Mucosa of gallbladder (tissue), 1 donor: ENCODE data around the gene BDH1. TPM values are rescaled to one million over a fixed set of nuclear protein-coding genes. Genes with fewer than 3 reads are reported as not detected.
"Not testable (repeated sequence)": the region's sequence is repeated elsewhere in the genome, so short reads cannot be mapped to it uniquely, and the experiment has no call there.

Experiments used
- DNase-seq: peaks from one replicate; pipeline ENCODE4 v3.0.0-alpha.2; 2020; ENCODE audit warnings: low spot score
- total RNA-seq: library from RNA; stranded (reverse); gene quantifications from one replicate; pipeline ENCODE4 v1.2.1, GENCODE V29; 2021
- donor health status: DM: no; HTN: no; CAD: no.

Gene BDH1, protein sequence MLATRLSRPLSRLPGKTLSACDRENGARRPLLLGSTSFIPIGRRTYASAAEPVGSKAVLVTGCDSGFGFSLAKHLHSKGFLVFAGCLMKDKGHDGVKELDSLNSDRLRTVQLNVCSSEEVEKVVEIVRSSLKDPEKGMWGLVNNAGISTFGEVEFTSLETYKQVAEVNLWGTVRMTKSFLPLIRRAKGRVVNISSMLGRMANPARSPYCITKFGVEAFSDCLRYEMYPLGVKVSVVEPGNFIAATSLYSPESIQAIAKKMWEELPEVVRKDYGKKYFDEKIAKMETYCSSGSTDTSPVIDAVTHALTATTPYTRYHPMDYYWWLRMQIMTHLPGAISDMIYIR
- 62.8 TPM for total RNA-seq

DNA sequence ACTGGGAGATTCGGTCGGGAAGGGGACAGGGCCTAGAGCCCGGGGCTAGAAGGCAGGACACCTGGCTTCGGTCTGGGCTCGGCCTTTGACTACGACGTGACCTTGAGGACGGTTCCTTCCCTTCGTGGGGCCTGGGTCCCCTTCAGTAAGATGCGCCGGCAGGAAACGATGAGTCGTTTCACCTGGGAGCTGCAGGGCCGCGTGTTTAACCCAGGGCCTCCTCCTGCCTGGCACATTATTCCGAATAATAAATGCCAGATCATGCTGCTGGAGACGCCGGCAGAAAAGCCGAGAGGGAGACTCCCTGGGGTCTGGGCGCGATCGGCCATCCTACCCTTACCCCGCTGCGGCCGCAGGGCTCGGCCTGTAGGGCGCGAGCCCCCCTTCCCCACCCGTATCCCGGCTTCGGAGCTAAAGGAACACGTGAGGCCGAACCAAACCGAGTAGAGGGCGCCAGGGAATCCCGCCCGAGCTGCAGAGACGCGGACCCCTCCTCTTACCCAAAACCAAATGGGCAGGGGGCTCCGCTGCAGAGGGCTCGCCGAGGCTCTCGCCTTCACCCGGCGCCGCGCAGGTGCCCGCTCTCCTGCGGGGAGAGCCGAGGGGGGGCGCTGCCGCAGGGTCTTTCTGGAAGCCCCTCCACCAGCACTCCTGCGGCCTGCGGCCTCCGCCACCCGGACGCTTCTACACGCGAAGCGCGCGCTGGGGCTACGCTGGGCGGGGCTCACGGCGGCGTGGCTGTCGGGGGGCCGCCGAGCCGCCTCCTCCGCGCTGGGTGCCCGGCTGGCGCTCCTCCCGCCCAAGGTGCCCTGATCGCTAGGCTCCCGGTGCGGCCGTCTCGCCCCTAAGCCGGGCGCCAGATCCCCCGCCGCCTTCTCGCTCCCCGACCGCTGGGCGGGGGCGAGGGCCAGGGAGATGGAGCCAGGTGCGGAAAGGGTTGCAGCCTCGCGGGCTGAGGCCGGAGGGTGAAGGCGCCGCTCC is at the start of gene BDH1:
BDH1 (minus strand) TSS at position 688 of the 981 bp plus-strand sequence. CDS start 9,525 bp downstream, outside the sequence.
- DNase-seq, result peak; percentile 32

DNA sequence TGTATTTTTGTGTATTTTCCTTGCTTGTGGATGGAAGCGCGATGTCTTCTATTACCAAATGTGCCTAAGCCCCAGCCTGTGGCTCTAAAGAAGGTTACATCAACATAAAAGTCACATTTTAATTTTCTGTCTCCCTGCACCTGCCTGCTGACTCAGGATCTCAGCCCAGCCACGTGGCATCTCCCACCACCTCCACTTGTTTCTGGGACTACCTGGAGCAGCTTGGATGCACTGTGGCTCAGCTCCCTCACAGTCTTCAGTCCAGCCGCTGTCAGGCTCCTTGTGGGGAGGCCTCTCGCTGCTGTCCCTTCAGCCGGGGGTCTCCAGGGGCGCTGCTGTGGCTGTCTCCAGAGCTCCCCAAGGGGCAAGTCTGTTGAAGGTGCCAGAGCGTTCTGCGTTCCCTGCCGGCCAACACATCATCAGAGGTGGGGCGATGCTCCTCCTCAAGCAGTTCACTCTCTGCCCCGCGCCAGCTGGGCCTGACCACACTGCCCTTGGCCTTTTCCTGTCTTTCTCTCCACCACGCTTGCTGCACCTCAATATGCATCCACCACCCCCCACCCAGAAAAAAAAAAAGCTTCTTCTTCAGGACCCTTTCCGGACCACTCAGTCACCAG is 47.7 kb upstream of the BDH1 start:
- no peak for DNase-seq

DNA sequence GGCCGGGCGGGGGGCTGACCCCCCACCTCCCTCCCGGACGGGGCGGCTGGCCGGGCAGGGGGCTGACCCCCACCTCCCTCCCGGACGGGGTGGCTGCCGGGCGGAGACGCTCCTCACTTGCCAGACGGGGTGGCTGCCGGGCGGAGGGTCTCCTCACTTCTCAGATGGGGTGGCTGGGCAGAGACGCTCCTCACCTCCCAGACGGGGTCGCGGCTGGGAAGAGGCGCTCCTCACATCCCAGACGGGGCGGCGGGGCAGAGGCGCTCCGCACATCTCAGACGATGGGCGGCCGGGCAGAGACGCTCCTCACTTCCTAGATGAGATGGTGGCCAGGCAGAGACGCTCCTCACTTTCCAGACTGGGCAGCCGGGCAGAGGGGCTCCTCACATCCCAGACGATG is 46.6 kb upstream of the BDH1 start:
- DNase-seq, result not testable (repeated sequence)

DNA sequence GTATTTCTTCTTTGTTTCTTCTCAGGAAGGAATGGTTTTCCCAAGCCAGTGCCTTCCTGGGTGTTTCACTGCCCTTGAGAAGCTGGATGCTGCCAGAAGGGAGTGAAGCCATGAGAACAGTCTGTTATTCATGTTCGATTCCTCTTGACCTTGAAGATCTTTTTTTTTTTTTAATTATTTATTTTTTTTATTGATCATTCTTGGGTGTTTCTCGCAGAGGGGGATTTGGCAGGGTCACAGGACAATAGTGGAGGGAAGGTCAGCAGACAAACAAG is 45.7 kb upstream of the BDH1 start:
- DNase-seq, result not testable (repeated sequence)

DNA sequence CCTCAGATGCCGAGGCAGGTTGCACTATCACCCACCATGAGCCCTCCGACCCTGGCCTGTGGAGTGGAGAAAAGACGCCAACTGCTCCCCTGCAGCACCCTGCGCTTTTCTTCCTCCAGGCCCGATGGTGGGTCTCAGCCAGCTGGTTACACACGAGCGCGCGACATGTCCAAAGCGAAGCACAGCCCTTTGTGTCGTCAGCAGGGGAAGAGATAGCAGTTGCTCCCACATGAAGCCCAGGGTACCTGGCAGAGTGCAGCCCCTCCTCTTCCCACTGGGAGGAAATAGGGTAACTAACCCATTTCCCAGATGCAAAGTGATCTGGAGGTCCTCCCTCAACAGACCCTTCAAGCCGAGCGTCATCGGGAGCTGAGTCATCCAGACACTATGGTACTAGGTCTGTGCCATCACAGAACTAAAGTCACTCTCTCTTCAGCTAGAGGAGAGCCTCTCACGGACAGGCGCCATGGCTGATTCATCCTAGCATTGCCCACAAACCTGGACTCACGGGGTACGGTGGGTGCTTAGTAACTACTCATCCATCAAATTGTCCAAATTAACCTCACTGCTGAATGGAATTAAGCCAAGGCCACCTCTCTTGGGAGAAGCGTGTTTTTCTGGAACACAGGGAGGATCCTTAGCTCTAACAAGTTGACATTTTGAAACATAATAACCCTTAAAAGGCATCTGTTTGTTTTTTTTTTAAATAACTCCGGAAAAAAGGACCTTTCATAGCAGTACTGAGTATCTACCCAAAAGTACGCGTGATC is 45.2 kb upstream of the BDH1 start:
- DNase-seq, result no peak

DNA sequence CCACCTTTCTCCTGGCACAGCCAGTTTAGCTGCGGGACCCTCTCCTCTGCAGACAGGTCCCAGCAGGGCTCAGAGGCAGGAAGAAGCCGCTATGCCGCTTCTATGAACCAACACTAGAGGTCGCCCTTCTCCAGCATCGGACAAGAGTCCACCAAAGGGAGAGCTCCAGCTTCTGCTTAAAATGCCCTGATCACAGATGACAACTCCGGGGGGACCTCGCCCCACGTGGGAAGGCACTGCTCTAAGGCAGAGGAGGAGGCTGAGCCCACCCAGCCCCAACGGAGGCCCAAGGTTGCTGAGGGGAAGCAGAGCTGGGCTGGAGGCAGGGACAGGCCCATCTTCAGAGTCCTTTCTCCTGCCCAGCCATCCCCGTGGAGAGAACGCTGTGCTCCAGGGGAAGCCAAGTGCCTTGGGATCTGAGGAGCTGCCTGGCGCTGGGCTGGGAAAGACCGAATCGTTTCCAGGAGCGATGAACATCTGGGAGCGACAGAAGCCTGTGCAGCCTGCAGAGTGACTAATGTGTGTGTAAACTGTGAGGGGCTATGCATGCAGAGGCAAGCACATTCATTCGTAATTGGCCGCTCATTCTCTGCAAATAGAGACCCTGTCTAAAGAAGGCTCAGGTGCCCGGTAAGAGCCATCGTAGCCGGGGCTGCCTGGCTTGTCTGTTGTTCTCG is 43.5 kb upstream of the BDH1 start:
- peak; percentile 77 for DNase-seq

DNA sequence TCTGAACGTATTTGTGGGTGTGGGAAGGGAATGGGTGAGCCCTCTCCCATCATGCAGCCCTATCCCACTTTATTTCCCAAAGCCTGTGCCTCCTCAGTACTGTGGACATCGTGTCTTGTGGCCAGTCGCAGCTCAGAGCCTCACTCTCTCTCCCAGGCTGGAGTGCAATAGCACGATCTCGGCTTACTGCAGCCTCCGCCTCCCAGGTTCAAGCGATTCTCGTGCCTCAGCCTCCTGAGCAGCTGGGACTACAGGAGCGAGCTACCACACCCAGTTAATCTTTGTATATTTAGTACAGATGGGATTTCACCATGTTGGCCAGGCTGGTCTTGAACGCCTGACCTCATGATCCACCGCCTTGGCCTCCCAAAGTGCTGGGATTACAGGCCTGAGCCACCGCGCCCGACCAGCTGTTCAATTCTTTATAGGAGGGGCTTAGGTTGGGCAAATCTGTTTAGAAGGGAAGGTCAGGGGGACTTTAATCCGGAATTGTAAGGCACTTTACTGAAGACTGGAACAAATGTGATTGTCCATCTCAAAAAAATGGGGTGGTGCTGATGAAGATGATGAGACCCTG is 42.7 kb upstream of the BDH1 start:
- DNase-seq, result no peak

DNA sequence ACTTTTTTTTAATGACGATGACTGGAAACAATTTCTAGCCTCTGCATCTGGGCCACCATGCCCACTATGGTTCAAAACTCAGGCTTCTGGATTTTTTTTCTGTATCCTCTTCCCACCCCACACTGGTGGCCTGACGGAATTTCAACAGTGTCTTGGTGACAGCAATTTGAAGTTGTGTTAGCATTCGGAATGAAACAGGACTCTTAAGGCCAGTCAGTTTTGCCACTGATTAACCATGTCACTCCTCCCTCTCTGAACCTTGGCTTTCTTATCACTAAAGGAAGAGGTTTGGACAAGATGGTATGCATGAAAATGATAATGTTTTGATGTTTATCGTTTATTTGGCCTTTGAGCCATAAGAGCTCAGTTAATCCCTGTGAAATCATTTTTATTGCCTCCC is 41.6 kb upstream of the BDH1 start:
- DNase-seq, result no peak

DNA sequence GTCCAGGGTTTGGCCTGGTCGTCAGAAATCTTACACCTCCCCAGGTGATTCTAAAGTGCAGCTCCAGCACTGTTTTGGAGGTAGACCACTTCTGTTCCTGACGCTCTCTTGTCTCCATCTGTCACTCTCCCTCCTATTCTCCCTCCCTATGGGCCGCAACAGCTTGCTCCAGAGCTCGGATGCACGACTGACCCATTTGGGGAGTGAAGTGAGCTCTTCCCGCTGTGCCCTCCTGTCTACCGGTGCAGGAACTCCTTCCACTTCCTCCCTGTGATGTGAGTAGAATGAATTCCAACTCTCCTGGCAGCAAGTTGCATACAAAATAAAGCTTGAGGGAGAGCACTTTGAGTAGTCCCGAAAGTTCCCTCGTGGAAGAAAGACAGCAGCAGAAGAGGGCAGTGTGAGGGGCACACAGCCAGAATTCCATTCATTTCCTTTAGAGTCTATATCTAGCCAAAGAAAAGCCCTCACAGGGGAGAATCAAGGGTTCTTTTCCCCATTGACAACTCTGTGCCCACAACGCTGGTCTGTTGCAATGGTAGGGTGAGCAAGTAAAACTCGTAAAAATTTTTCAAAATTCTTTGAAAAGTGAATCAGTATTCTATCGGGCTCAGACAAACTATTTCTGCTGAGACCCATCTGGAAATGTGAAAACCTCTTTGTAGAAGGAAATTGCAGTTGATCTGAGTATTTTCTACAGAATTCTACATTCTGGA is 39.9 kb upstream of the BDH1 start:
- DNase-seq, result no peak

DNA sequence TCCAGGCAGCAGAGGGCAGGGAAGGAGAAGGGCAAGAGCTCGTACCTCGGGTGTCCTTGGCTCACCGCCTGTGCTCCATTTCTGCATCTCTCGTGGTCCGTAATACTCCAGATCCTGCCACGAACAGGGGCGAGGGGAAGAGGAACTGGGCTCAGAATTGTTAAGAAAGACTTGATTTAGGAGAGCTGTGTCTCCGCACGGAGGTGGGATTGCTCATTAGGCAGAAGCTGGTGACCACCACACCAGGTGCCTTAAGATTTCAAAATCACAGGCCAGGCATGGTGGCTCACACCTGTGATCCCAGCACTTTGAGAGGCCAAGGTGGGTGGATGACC is 37.2 kb upstream of the BDH1 start:
- DNase-seq, result no peak

DNA sequence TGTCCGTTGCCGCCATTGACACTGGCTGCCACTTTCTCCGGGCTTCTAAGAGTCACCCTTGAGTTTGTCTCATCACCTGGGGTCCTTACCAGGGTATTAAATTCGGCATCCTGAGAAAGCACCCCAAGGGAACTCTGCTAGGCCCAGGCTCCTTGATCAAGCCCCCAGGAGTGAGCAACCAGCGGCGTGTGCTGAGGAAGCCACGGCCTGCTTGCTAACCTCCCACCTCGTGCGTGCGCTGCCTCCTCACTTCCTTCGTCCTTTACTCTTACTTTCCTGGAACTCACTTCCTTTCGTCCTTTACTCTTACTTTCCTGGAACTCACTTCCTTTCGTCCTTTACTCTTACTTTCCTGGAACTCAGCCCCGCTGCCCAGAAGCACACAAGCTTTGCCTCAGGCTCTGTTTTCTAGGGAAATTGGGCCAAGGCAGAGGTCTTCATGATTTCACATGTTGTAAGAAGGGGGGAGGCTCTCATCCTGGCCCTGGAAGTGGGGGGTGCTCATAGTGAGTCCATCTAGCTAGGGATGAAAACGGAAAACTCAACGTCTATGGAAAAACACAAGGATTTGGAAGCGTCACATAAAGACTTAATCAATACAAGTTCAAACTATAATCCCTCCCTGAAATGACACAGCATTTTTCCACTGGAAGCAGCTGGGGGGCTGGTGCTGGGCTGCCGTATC is 36.7 kb upstream of the BDH1 start:
- DNase-seq, result no peak

DNA sequence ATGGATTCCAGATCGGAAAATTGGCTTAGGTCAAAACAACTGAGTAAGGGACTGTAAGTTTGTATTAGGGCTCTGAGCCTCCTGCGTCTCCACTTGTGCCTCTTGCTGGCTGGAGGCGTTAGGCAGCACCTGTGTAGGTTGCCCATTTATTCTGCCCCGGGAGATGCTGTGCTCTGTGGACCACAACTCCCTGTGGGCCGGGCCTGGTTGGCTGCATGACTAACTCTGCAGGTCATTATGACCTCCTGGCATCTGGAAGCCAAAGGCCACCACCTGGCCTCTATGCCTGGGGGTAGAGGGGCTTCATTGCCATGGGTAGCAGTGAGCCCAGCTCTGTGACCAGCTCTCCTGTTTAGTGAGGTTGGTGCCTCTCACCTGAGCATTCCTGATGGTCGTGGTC is 36.0 kb upstream of the BDH1 start:
- no peak for DNase-seq

DNA sequence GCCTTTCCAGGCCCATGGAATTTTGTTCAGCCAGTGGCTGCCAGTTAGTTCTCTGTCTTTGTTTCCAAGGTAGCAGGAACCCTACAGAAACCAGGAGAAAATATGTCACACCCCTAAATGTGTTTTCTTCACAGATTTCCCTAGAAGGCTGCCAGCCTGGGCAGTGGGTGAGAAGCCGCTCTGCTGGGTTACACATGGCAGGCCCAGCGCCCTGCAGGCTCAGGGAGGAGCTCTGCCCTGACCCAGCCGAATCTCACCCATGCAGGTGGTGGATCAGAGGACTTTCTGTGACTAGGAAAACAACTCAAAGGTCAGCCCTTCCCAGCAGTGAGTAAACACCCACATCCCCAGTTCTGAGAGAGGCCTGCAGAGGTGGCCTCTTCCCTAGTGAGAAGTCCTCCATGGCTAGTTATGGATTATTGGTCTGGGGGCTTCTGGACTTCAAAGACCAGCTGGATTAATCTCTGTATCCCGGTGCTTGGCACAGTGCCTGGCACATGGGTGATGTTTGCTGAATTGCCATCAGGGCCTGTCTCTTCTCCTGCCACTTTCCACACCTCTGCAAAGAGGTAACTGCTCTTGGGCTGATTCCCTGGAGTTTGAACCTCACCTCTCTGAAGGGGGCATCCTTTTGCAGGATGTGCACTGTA is 34.7 kb upstream of the BDH1 start:
- DNase-seq, result peak; percentile 70

DNA sequence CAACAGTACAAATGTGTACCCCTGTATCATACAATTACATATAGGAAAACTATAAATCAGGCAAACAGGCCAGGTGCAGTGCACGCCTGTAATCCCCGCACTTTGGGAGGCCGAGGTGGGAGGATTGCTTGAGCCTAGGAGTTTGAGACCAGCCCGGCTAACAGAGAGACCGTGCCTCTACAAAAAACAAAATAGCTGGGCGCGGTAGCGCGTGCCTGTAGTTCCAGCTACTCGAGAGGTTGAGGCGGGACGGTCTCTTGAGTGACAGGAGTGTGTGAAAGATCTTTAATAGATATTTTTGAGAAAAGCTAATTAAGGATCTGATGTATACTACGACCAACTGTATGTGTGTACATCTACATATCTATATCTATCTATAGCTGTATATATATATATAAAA is 33.8 kb upstream of the BDH1 start:
- DNase-seq, result no peak

DNA sequence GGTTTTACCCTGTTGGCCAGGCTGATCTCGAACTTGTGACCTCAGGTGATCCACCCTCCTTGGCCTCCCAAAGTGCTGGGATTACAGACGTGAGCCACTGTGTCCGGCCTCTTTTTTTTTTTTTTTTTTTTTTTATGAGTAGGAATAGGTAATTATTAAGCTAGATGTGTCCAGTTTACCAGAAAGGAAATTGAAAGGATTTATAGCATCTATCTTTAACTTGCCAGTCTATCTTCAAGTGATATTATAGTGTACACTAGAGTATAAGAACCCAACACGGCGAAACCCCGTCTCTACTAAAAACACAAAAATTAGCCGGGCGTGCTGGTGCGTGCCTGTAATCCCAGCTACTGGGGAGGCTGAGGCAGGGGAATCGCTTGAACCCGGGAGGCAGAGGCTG is 31.0 kb upstream of the BDH1 start:
- DNase-seq, result not testable (repeated sequence)

DNA sequence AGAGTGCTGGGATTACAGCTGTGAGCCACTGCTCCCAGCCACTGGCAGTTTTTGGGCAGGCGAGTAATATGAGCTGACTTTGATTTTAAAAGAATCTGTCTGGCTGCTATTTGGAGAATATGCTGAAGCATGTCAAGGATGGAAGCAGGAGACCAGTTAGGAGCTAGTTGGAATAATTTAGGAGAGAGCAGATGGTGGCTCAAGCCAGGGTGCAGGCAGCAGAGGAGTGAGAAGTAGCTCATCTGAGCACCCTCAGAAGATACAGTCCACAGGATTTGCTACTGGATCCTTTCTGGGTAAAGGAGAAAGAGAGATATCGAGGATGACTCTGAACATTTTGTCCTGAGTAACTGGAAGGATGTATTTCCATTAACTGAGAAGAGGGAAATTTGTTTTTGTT is 30.4 kb upstream of the BDH1 start:
- DNase-seq, result no peak

DNA sequence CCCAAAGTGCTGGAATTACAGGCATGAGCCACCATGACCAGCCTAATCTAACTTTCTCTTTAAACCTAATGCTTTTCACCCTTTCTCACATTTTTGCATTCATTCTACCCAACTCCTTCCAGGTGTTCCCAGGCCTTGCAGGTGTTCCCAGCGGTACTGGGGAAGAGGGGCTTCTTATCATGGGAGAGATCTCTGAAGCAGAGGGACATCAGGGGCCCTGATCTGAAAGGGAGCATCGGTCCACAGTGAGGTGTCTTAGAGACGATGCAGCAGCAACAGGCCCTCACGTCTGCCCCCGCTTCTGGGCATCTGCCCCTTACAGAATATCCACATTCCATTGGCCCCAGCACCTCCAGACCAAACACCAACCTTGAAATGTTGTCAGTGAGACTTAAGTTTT is 29.0 kb upstream of the BDH1 start:
- DNase-seq, result no peak

DNA sequence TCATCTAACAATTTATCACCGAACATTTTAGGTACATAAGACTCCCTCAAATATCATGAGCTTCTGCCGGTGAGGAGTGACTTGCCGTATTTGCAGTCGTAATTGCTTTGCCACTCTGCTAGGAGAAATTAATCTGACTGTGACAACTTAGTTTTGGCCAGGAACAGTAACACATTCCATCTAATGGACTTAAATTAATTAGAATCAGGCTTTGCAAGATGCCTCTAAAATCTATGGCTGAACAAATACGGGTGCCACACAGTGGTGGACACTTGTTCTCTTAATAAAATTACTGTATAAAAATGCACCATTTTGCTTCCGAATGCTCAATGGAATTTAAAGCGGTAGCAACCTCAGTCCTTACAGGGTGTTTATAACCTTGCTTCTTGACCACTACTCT is 27.6 kb upstream of the BDH1 start:
- DNase-seq, result no peak

DNA sequence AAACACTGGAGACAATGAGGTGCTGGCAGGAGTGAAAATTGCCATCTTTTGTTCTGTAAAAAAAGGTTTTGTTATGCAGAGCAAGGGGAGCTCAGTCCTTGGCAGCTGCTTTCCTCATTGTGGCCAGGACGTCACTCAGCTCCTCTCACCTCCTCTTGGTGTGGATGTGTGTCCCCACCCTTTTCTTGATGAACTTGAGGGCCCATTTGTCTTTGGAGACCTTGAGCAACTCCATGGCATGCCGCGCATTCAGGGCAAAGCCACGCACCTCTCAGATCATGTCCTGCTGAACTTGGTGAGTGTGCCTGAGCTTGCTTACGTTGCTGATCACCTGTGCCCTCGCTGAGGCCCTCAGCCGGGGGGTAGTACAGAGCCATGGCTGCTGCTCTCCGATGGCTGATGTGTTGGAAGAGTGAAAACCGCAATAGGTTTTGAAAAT is 24.5 kb upstream of the BDH1 start:
- no peak for DNase-seq
